Ishikawa (cell line): ENCODE measurements around the gene KIAA1614.

ENCODE experiments used
- CEBPB ChIP-seq: IDR thresholded peaks from 2 replicates; pipeline ENCODE4 v1.6.1; 2012
- CREB1 ChIP-seq: IDR thresholded peaks from 2 replicates; pipeline ENCODE4 v1.6.1; 2012; ENCODE audit warnings: low read depth
- EGR1 ChIP-seq: IDR thresholded peaks from 2 replicates; pipeline ENCODE4 v1.6.1; 2012
- EP300 ChIP-seq: IDR thresholded peaks from 2 replicates; pipeline ENCODE4 v1.6.1; 2012; ENCODE audit warnings: borderline replicate concordance
- FOXM1 ChIP-seq: IDR thresholded peaks from 2 replicates; pipeline ENCODE4 v1.6.1; 2012; ENCODE audit warnings: low read depth, borderline replicate concordance
- NFIC ChIP-seq: IDR thresholded peaks from 2 replicates; pipeline ENCODE4 v1.6.1; 2012
- RAD21 ChIP-seq: IDR thresholded peaks from 2 replicates; pipeline ENCODE4 v1.6.1; 2012; ENCODE audit warnings: low read depth
- TAF1 ChIP-seq: IDR thresholded peaks from 2 replicates; pipeline ENCODE4 v1.6.1; 2012; ENCODE audit warnings: low read depth, mild to moderate bottlenecking
- TCF12 ChIP-seq: IDR thresholded peaks from 2 replicates; pipeline ENCODE4 v1.6.1; 2012; ENCODE audit warnings: low read depth
- TEAD4 ChIP-seq: IDR thresholded peaks from 2 replicates; pipeline ENCODE4 v1.6.1; 2012
- YY1 ChIP-seq: IDR thresholded peaks from 2 replicates; pipeline ENCODE4 v1.6.1; 2012; ENCODE audit warnings: low read depth
- ZBTB7A ChIP-seq: IDR thresholded peaks from 2 replicates; pipeline ENCODE4 v1.6.1; 2012; ENCODE audit warnings: low read depth
- TF ChIP-seq, protein P1 (sequence below): IDR thresholded peaks from 2 replicates; pipeline ENCODE4 v1.6.1; 2012
- TF ChIP-seq, protein P2 (sequence below): IDR thresholded peaks from 2 replicates; pipeline ENCODE4 v1.6.1; 2012; ENCODE audit warnings: low read depth, mild to moderate bottlenecking
- TF ChIP-seq, protein P3 (sequence below): IDR thresholded peaks from 2 replicates; pipeline ENCODE4 v1.6.1; 2012

KIAA1614 gene

DNA sequence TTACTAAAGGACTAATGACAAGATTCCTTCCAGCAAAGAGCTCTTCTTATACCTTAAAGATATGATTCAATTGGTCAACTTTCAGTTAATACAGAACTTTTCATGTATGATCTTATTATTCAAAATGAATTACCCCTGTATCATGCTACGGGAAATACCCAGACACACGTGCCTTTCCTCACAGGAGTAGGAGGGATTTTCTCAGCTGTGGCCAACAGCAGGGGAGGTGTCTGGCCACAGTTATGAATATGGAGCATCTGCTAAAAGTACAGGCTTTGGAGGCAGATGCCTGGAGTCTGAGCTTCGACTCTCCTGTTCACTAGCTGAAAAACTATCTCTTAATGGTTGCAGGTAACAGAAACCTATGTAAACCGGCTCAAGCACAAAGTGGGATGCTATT lies 53.6 kb downstream of the KIAA1614 start:
- TF ChIP-seq EGR1 (no peak), EP300 (no peak), NFIC (no peak), TAF1 (no peak), CEBPB (no peak), RAD21 (no peak), YY1 (no peak), ZBTB7A (no peak), TEAD4 (no peak), FOXM1 (no peak), TCF12 (no peak), CREB1 (no peak)
- TF ChIP-seq, protein P1, sequence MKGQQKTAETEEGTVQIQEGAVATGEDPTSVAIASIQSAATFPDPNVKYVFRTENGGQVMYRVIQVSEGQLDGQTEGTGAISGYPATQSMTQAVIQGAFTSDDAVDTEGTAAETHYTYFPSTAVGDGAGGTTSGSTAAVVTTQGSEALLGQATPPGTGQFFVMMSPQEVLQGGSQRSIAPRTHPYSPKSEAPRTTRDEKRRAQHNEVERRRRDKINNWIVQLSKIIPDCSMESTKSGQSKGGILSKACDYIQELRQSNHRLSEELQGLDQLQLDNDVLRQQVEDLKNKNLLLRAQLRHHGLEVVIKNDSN = no peak
- TF ChIP-seq, protein P2, sequence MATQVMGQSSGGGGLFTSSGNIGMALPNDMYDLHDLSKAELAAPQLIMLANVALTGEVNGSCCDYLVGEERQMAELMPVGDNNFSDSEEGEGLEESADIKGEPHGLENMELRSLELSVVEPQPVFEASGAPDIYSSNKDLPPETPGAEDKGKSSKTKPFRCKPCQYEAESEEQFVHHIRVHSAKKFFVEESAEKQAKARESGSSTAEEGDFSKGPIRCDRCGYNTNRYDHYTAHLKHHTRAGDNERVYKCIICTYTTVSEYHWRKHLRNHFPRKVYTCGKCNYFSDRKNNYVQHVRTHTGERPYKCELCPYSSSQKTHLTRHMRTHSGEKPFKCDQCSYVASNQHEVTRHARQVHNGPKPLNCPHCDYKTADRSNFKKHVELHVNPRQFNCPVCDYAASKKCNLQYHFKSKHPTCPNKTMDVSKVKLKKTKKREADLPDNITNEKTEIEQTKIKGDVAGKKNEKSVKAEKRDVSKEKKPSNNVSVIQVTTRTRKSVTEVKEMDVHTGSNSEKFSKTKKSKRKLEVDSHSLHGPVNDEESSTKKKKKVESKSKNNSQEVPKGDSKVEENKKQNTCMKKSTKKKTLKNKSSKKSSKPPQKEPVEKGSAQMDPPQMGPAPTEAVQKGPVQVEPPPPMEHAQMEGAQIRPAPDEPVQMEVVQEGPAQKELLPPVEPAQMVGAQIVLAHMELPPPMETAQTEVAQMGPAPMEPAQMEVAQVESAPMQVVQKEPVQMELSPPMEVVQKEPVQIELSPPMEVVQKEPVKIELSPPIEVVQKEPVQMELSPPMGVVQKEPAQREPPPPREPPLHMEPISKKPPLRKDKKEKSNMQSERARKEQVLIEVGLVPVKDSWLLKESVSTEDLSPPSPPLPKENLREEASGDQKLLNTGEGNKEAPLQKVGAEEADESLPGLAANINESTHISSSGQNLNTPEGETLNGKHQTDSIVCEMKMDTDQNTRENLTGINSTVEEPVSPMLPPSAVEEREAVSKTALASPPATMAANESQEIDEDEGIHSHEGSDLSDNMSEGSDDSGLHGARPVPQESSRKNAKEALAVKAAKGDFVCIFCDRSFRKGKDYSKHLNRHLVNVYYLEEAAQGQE = no peak
- TF ChIP-seq, protein P3, sequence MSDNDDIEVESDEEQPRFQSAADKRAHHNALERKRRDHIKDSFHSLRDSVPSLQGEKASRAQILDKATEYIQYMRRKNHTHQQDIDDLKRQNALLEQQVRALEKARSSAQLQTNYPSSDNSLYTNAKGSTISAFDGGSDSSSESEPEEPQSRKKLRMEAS = no peak

DNA sequence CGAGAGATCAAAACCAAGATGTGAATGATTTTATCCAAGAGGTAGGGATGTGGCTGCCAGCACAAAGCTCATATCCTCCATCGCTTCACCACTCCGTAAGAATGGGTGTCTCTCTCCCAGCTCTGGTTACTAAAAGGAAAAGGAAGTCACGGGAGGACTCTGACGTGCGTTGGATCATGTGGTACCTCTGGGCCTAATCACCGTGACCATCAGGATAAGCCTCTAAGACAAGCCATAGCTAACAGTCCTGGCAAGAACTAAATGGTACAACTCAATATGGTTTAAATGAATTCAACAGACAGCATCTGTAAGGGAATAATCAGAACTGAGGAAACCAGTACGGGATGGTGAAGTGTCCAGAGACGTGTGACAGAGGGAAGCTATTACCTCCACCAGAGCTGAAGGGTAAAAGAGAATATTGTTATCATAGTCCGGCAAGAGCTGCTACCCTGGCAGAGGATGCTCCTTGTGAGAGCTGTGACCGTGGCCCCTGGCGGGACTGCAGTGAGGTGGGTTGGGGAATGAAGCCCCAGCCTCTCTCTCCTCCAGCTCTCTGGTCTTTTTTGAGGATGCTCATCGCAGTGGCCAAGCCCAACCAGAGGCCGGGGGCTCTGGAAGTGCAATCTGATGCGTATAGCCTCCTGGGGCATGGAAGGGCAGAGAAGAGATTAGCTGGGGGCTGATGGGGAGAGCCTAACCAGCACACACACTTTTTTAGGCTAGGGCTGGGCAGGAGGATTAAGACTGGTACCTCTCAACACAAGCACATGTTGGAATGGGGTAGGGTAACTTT lies 54.2 kb downstream of the KIAA1614 start:
- no peak for TF ChIP-seq ZBTB7A
- no peak for TF ChIP-seq TAF1
- TF ChIP-seq, protein P3 = no peak

DNA sequence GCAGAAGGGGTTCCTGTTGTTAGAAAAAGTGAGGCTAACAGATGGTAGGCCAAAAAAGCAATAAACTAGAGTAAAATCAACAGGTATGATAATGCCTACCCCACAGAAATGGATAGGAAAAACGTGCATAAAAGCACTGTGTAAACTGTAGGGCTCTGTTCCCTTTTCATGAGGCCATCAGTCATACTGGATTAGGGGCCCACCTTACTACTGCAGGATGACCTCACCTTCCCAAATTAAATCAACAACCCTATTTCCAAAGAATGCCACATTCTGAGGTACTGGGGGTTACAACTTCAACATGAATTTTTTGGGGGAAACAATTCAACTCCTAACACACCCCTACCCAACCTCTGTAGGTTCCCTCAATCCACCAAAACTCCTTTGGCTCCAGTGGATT lies 54.9 kb downstream of the KIAA1614 start:
- no peak for TF ChIP-seq CEBPB
- TF ChIP-seq YY1 = no peak
- no peak for TF ChIP-seq TEAD4
- no peak for TF ChIP-seq FOXM1
- TF ChIP-seq EGR1 = no peak
- TF ChIP-seq EP300 = no peak
- no peak for TF ChIP-seq TCF12
- TF ChIP-seq, protein P3 = no peak

DNA sequence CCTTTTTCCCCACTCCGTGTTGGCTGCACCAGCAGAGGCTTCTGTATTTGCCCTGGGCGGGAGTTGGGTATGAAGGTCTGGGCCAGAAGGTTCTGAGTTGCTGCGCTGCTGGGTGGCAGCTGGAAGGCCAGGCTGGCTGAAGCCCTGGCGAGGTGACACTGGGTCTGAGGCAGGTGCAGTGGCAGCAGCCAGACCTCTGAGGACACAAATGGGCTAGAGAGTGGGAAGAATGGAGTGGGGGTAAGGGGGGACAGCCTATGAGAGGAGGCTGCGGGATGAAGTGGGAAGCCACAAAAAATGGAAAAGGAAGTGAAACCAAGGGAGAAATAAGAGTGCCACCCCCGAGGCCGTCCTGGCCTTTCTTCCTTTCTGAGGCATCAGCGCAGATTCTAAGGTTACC lies 56.7 kb downstream of the KIAA1614 start:
- TF ChIP-seq RAD21 (no peak), EGR1 (no peak), FOXM1 (no peak), EP300 (no peak), TCF12 (no peak), NFIC (no peak), TAF1 (no peak), YY1 (no peak), TEAD4 (no peak), CREB1 (no peak), ZBTB7A (no peak), CEBPB (no peak)
- TF ChIP-seq, protein P1 = no peak
- TF ChIP-seq, protein P2 = no peak
- TF ChIP-seq, protein P3 = no peak

DNA sequence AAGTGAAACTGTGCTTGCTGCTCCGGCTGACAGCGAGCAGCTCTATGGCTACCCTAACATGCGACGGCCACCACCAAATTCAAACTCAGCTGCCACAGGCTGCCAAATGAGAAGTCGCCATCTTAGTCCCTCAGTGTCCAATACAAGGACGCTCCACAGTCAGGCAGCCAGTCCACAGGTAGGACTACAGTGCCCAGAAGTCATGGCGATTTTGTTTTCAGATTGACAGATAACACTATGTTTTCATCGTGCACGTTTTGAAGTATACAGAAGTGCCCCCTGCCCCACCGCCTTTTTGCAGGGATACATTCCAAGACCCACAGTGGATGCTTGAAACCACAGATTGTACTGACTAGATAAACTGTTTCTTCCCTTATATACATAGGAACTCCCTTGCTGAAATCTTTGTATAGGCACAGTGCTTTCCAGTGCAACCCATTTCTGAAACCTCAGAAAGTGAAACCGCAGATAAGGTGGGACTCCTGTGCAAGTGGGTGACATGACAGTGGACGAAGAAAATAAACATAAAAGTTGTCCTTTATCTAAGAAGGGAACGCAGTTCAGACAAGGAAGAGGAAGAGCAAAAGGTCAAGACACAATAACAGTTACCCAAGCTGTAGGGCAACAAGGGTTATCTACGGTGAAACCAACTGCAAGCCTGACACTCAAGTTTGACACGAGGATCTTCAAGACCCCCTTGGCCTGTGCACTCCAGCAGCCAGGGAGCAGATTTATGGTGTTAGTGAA lies 57.8 kb downstream of the KIAA1614 start:
- no peak for TF ChIP-seq CREB1
- TF ChIP-seq ZBTB7A = no peak
- no peak for TF ChIP-seq TCF12
- TF ChIP-seq, protein P3 = no peak
- no peak for TF ChIP-seq EGR1
- no peak for TF ChIP-seq TEAD4
- TF ChIP-seq RAD21 = no peak
- TF ChIP-seq EP300 = no peak
